Suppressor macrophage treated with lipopolysaccharide for 1 hour (primary cell): ENCODE data around the gene CSNK1D.
A peak's percentile ranks its signal among the peaks of the same experiment; 100 is the strongest.

ENCODE experiments used
- DNase-seq, 3 donors: peaks; one replicate each; pipeline ENCODE4 v3.0.0-alpha.2; 2020 to 2022

Gene CSNK1D

DNA sequence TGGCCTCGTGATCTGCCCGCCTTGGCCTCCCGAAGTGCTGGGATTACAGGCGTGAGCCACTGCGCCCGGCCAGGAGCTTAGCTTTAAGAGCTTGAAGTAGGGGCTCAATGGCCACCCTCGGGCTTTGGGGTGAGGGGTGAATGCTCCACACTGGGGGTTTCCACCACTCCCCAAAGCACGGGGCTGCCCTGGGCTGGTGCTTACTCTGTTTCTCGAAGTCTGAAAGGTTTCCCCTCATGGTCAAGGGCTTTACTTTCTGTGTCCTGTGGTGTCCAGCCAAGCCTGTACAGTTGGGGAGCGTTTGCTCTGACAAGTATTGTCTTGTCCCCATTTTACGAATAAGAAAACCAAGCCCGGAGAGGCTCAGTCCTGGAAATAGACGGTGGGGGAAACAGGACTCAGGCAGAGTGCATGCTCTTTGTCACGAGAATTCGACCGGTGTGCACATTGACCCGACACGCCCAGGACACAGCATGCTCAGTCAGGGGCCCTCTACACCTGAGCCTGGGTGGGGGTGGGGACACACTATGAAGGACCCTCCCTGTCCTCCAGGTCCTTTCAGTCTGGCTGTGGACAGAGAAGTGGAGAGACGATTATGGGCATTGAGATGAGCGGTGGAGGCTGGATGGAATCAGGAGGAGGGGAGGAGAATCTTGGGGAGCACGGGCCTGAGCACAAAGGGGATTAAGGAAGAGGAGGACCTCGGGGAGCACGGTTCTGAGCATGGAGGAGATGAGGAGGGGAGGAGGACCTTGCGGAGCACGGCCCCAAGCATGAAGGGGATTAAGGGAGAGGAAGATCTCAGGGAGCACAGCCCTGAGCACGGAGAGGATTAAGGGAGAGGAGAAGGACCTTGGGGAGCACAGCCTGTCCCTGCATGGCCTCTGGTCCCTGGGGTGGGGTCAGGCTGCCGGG, 36.4 kb upstream of the CSNK1D start:
- DNase-seq: no peak

DNA sequence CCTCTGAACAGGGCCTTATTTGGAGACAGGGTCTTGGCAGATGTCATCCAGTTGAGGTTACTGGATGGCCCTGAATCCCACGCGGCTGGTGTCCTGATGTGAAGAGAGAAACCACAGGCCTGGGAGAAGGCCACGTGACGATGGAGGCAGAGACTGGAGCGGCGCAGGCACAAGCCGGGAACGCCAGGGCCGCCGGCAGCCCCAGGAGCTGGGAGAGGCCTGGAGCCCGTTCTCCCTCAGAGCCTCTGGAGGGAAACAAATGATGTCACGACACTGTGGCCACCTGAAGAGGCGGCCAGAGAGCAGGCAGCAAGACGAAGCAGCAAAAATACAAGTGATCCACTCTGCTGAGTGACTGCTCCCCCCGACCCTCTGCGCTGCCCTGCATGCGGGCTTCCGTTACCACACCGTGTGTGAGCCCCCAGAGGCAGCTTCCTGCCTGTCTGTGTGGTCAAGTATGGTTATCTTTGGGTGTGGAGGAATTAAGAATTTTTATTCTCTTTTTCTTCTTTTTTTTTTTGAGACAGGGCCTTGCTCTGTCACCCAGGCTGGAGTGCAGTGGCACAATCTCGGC, 32.3 kb upstream of the CSNK1D start:
- DNase-seq: no peak

DNA sequence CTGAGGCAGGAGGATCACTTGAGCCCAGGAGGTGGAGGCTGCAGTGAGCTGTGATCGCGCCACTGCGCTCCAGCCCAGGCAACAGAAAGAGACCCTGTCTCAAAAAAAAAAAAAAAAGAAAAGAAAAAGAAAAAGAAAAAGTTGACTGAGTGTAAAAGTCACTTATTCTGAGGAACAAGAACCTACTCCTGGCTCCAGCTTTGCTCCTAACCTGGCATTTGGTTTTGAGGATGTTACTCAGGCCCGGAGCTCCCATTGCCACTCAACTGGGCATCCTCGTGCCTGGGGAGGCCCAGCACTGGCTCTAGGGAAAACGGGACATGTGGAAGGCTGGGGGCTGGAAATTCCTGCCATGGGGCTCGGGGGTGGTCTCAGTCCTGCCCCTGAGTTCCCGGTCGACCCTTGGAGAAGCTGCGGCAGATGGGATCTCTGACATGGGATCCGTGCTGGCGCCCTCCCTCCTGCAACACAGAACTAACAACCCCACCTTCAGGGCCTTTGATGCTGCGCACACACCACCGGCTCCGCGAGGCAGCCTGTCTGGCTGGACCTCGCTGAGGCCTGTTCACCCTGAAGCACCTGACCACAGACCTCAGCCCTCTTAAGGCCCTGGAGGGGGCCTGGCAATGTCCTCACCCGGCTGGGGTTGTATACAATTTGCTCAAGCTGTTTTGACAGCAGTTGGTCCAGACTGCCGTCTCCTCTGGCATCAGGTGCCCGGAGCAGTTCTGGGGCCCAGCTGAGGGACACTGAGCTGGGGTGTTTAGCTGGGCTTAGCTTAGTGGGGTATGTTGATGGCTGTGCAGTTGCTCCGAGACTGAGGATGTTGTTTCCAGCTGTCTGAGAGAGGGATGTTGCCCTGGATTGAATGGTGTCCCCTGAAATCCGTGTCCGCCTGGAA, 31.6 kb upstream of the CSNK1D start:
- DNase-seq: no peak

DNA sequence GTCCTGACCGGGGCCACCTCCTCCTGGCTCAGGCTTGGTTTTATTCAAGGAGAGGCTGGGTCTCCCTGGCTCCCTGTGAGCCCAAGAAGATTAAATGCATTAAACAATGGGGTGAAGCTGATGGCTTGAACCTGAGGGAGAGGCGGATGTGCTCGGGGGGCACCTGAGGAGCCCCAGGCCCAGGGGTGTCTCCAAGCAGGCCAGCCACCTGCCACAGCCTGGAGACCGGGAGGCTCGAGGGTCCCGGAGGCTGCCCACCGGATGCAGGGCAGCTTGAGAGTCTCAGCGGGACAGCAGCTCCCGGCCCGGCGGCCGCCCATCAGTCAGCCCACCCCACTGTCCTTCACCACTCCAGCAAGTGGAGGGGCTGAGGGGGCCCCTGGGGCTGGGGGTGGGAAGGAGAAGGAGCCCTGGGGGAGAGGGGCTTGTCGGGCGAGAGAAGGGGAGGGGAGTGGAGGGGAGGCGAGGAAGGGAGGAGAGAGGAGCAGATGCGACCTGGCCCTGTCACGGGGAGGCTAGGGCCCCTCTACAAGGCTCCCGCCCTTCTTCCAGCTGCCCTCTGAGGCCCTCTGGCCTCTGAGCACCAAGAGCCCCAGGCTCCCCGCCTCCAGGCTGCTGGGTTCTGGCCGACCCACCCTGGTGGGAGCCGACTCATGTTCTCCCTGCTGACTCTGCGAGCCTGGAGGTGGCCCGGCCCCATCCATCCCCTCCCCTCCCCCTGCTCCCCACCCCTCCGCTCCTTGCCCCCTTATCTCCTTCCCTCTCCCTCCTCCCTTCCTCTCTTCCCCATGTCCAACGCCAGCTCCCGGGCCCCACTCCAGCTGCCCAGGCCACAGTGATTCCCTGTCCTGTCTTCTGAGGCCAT, 30.7 kb upstream of the CSNK1D start:
- DNase-seq: no peak

DNA sequence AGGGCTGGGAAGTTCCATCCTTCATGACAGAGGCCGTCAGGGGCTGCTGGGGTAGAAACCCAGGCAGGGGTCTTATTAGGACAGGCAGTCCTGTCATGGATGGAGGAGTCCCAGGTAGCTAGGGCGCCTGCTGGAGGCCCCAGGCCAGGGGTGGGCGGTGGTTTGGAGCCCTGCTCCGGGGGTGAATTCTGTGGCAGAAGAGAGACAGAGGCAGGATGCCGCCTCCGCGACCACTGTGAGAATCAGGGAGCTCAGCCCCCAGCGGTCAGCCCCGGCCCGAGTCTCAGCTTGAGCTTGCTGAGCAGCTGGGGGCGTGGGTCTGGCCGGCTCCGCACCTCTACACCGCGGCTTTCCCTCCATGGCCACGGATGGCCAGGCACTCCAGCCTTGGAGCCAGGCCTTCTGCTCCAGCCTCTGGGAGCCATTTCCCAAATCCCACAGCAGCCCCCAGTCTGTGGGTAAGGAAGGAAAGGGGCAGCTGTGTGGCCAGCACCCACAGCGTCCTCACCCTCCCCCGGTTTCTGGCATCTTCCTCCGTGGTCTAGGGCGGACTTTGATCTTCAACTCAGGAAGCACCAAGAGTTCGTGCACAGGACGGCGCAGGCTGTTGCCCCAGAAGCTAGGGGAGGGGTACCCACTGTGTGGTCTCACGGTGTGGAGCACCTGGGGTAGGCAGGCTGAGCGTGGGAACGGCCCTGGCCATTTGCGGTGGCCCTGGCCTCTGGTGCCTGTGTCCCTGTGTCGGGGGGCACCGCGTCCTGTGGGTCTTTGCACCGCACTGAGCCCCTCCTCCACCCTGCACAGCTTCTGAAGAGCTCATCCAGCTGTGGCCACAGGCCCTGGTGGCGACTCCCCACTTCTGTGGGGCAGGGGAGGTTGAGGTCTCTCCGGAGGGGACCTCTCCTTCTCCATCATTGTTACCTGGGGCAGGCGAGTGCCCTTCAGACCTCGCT, 29.8 kb upstream of the CSNK1D start:
- DNase-seq: no peak

DNA sequence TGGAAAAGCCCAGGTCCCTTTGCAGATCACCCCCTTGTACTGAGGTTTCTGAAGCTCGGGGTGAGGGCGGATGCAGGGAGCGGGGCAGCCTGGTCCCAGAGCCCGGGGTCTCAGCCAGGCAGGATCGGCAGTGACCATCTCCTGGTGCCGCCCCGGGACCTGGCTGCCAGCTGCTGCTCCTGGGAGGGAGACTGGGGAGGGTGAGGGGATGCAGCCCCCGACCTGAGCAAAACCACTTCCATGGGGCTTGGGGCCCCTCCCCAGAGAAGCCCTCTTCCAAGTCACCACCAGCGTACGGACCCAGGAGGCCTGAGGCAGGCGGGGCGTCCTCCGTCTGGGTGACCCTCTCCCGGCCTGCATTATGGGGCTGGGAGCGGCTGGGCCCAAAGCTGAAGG, 29.1 kb upstream of the CSNK1D start:
- no peak for DNase-seq

DNA sequence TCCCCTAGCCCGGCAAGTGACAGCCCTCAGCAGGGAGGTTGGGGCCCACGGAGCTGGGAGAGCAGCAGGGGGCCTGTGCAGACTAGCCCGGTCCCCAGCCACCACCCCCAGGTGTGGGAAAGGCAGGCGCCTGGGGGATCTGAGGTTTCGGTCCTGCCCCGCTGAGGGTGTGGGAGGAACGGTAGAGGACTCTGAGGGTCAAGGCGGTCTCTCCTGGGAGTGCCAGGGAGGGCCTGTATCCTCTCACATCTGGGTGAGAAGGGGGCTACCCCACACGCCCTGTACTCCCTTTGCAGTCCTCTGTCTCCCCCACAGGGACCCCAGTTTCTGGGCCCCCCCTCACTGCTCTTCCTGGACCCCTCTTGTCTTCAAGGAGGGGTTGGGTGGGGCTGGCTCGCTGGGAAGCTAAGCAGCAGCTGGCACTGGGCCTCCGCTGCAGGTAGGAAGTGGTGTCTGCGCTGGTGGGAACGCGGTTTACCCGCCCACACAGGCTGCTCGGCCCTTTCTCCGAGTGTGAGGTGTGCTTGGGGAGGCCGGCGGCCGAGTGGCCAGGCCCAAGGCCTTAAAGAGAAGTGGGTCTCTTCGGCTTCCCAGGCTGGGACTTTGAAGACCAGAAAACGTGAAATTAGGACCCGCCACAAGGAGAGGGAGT, 28.5 kb upstream of the CSNK1D start:
- DNase-seq: no peak

DNA sequence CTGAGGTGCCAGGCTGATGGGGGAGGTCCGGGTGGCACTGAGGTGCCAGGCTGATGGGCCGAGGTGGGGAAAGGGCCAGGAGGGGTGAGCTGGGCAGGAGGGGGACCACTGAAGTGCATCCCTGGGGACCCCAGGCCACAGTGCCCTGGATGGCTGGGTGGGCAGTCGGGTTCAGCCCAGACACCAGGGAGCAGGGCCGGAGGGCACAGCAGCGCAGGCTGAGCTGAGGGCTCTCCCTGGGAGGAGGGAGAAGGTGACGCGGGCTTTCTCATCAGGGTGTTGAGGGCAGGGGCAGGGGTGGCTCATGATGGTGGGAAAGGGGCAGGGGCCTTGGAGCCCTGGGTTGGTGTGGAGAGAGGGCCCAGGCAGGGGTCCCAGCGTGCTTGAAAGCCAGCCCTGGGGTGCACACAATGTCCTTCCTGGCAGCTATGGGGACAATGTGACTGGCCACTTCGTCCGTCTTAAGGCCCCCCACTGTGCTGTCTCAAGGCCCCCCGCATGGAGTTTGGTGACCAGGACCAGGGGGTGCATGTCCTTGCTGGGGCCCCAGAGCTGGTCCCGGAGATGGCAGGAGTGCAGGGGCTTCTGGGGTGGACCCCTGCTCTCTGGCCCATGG, 27.9 kb upstream of the CSNK1D start:
- no peak for DNase-seq

DNA sequence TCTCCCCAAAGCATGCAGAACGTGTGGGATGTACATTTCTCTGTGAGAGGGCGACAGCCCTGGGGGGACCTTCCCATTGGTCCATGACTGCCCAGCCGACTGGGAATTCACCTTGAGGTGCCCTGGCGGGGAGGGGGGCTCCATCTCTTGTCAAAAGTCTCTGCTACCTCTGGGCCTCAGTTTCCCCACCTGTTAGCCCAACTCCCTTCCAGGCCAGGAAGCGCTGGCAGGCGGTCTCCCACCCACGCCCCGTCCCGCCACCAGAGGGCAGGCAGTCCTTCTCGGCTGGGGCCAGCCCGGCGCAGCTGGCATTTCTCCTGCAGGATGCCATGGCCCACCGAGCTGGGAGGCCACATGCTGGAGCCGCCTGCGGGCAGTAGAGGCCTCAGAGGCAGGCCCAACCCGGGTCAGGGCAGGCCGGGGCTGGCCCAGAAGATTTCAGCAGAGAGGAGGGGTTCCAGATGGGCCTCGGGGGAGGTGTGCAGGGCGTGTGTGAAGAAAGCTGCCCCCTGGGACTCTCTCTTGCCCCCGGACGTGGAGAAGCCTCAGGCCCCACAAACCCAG, 27.3 kb upstream of the CSNK1D start:
- DNase-seq: peak; percentile 65 to 86 (median 73)

DNA sequence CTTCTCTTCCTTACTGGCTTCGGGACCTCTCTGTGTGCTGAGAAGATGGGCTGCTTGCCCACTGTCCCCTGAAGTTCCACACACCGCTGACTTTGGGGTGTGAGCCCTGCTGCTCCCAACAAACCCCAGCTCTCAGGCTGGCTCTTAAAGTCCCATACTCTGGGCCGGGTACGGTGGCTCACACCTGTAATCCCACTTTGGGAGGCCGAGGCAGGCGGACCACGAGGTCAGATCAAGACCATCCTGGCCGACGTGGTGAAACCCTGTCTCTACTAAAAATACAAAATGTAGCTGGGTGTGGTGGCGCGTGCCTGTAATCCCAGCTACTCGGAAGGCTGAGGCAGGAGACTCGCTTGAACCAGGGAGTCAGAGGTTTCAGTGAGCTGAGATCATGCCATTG, 26.7 kb upstream of the CSNK1D start:
- no peak for DNase-seq

DNA sequence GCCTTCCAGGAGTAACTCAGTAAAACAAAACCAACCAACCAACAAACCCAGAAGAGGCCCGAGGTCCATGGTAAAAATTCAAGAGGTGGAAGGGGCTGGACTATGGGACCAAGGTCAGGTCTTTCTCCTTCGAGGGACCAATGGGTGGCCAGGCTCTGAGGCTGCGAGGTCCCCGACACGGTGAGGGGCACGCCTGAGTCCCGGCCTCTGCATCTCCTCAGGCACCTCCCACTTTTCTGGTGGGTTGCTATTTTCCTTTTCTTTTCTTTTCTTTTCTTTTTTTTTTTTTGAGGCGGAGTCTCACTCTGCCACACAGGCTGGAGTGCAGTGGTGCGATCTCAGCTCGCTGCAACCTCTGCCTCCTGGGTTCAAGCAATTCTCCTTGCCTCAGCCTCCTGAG, 26.0 kb upstream of the CSNK1D start:
- DNase-seq: no peak

DNA sequence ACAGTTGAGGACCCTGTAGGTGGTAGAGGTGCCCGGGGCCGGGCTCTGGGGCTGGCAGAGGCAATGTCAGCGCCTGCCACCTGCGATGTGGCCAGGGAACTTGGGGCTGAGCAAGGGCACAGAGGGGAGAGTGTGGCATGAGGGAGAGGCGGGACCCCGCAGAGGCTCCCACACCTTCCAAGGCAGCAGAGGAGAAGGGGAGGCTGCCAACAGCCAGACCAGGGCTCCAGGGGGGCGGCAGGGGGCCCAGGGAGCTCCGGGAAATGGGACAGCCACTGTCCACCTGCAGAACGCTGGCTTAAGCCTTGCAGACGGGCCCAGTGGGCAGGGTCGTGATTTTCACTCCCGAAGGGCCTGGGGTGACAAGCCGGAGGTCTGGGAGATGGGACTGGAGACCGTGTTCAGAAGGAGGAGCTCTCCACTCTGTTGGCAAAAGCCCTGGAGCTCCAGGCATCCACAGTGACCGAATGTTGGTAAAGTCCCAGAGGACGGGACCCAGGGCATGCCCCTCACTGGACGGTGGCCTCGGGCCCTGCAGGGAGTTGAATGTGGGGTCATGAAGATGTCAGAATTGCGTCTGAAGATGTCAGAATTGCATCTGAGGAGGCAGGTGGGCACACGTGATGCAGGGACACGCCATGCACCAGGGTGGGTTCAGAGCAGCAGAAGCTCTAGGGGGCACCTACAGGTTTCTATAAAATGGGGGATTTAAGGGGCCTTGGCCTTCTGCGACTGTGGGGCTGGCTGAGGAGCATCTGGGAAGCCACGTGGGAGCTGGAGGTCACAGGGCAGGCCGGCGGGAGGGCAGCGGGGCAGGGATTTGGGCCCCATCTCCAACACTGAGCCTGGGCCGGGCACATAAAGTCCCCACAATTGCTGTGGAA, 25.3 kb upstream of the CSNK1D start:
- DNase-seq: no peak

DNA sequence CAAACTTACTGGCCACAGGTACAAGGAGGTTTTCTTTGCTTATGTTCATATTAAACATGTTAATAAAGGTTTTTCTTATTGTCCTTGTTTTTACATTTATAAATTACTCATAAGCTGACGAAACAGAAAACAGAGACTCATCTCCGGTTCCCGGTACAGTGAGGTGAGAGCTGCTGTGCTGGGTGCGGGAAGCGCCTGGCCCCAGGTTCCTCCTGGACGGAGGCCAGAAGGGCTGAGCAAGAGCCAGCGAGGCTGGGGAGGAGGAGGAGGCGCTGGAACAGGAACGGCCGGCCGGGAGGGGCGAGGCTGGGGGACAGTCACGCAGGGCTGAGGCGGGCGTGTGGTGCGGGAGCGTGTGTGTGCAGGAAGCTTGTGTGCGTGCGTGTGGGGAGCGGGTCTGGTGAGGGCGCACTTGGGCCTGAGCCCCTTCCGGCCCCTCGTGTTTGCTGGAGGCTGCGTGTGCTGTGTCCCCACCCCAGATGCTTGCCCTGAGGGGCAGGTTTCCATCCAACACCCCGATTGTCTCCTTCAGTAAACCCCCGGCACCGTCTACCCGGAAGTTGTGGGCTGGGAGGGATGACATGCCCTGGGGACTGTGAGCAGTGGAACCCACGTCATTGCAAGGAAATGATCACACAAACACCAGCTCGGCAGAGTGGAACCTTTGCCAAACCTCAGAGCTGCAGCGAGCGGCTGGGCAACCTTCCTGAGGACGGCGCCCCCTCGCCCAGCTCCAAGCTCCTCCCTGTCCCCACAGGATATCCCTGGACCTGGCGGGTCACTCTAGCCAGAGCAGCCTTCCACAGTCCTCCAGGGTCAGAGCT, 24.4 kb upstream of the CSNK1D start:
- peak; percentile 93 to 95 (median 93) for DNase-seq

DNA sequence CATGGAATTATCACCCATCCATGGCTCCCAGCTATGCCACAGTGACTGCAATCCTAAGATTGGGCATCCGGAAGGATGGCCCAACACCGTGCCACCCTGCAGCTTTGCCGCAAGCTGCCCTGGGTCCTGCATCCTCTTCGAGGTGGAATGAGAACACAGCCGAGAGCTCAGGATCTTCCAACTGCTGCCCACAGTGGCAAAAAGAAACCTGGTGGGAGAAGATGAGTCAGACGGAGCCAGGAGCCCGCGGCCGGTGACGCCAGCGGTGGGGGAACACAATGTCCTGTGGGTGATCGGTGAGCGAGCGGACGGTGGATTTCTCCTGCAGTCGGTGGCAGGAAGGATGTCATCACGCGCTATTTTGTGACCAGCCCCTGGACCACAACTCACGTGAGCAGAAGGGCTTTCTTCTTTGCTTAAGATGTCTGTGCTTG, 23.8 kb upstream of the CSNK1D start:
- peak; percentile 87 to 90 (median 89) for DNase-seq

DNA sequence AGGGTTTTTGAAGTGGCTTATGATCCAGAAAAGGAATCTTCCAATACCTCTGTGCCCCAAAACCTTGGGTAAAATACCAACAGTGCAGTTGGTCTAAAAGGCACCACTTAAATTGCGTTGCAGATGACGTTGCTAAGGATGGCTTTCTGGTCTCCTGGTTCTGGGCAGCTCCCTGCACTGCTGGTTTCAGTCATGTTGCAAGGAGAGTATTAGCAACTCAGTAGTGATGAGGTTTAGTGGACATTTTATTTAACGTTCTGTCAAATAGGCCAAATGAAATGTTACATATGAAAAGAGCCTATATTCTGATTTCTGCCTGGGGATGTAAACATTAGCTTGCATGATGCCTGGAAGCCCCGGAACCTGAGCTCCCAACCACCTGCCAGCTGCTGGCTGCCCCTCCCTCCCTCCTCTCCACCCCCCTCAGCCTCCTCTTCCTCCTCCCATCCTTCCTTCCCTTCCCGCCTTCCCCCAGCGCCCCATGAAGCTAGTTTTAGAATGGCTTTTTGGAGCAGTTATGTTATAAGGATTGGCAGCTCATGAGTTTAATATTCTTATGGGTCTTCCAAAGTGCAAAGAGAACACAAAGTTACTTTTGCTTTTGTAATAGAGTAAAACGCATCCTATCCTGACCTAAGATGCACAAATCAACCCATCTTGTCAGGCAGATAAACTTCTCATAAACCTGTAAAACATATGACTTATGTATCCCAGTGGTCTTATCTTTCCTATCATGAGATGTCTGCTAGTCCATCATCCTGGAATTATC, 23.2 kb upstream of the CSNK1D start:
- no peak for DNase-seq

DNA sequence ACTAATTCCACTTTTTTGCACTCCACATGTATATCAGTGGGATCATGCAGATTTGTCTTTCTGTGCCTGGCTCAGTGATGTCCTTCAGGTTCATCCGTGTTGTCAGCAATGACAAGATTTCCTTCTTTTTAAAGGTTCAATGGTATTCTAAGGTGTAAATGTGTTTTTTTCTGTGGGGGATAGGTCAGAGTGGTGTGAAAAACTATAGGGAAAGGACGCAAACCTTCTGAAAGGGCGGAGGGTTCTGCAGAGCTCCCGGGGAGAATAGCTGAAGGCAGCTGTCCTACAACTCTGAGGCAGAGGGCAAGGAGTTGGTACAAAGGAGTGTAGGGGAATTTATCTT, 21.9 kb upstream of the CSNK1D start:
- DNase-seq: no peak
